ENCODE measurements around the gene TIAM1.

DNA sequence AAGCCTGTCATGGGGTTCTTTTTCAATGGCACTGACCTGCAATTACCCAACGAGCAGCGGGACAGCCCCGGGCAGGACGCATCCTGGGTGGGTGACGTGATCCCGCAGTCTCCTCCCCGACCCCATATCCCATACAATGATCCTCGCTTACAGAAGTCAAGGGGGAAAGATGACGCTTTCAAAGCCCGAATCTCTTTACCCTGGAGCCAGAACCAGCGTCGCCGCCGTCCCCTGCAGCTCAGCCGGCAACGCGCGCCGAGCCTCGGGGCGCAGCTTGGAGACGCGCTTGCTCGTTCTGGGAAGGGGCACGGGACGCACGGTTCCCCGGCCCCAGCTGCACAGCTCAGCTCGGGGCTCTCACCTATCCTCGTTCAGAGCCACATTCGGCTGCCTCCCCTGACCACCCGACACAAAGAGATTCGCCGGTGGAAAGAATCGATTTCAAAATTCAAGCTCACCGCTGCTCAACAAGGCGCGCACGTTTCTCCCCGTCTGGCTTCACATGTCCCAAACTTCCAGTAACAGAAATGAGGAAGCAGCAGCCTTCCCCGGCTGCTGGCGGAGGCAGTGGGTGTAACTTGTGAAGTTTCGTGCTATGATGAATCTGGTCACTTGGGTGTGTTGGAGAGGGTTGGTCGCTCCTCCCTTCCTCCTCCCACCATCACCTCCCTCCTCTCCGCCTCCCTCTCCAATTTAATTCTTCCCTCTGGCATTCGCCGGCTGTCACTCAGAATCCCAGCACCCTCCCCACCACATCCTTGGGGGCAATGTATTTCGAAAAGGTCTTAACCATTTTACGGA is at the start of gene TIAM1:
- no peak for TF ChIP-seq EZH2 (IDR thresholded peaks at IDR 0.05; ENCODE audit: insufficient read depth, poor library complexity, severe bottlenecking)
- TF ChIP-seq EZH2phosphoT487 (IDR thresholded peaks at IDR 0.05; ENCODE audit: insufficient read depth, low read depth), result no peak

Data from GM23248 (cell line).